ENCODE results near the gene CTAG1B. TPM values are rescaled to one million over a fixed set of nuclear protein-coding genes. Genes with fewer than 3 reads are reported as not detected.
"Not testable (repeated sequence)": the region's sequence is repeated elsewhere in the genome, so short reads cannot be mapped to it uniquely, and the experiment has no call there.

CTAG1B gene
- polyA plus RNA-seq, 1 donor: not detected

DNA sequence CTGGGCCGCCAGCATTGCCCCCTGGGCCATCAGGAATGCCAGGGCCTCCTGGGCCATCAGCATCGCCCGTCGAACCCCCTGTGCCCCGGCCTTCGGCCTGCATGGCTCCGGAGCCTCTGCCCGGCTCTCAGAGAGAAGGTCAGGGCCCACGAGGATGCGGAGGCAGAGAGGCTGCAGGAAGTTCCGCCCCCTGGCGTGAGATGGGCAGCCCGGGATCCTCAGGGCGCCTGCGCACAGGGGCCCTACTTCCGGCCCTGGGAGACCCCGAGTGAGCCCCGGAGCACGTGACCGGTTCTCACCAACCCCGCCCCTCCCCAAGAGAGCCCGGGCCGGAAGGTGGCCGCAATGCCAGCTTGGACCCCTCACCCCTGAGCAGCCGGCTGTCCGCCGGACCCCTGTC is 34.3 kb upstream of the CTAG1B start, which contains the start of gene CTAG2:
CTAG2 (minus strand) TSS at position 167 of the 400 bp plus-strand sequence; CDS start at position 103, 64 bp downstream.
- not testable (repeated sequence) for H3K4me1 ChIP-seq (ENCODE audit: control insufficient read depth, insufficient read depth, low read length); H3K27ac ChIP-seq (ENCODE audit: low read length); H3K9me3 ChIP-seq (ENCODE audit: control insufficient read depth, low read depth, low read length); H3K4me3 ChIP-seq (ENCODE audit: low read length); H3K36me3 ChIP-seq (ENCODE audit: control insufficient read depth, insufficient read depth, low read length); DNase-seq; H3K27me3 ChIP-seq (ENCODE audit: control insufficient read depth, insufficient read depth, low read length)
- no CpG with 5 or more reads among the region's 27 CpGs for WGBS (ENCODE audit: insufficient coverage, low lambda C conversion rate)

DNA sequence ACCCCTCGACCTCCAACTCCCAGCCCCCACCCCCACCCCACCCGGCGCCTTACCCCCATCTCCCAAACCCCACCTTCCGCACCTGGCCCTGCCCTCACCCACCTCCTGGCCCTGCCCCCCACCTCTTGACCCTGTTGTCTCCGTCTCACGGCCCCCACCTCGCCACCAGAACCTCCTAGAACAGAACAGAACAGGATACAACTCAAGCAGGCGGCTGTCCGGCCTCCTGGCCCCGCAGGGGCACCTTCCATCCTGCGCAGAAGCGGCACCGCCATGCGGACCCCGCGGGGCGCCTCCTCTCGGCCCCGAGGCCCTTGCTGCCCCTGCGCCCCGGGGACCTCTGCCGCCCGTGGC is 33.9 kb upstream of the CTAG1B start:
- Histone ChIP-seq H3K4me3 (ENCODE audit: low read length) (no peak overlapping the region), H3K9me3 (ENCODE audit: control insufficient read depth, low read depth, low read length) (no peaks in the 10 kb centered on the region), H3K4me1 (ENCODE audit: control insufficient read depth, insufficient read depth, low read length) (no peaks in the 10 kb centered on the region), H3K27me3 (ENCODE audit: control insufficient read depth, insufficient read depth, low read length) (no peaks in the 10 kb centered on the region), H3K27ac (ENCODE audit: low read length) (no peak overlapping the region), H3K36me3 (ENCODE audit: control insufficient read depth, insufficient read depth, low read length) (no peaks in the 10 kb centered on the region)
- no peak for DNase-seq
- no CpG with 5 or more reads among the region's 23 CpGs for WGBS (ENCODE audit: insufficient coverage, low lambda C conversion rate)

DNA sequence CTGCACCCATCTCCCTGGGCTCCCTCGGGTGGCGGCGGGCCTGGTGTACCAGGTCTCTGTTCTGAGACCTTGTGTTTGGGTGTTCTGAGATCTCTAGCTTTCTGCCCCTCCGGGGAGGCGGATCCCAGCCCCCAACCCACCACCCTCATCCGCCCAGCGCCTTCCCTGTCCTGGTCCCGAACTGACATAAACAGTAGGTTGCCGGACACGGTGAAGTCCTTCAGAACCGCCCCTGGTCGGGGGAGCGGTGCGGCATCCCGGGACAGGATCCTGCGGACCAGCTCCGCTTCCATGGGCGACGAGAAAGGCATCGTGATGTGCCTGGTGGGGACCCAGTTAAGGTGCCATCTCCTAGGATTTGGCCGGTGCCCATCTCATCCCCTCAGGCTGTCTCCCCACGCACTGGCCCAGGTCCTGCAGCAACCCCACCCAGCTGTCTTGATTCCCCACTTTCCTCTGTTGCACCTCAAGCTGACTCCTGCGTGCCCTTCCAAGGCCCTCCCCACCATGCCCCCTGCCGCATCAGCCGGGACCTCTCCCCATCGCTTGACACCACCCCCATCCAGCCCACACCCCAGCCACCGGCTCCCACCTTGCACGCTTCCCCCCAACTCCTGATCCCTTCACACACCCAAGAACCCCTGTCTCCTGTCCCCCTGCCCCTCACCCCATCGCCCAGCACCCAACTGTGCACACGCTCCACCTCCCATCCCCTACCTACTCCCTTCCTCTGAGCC is 33.4 kb upstream of the CTAG1B start:
- Histone ChIP-seq H3K4me1 (ENCODE audit: control insufficient read depth, insufficient read depth, low read length) (no peaks in the 10 kb centered on the region), H3K27ac (ENCODE audit: low read length) (no peak overlapping the region), H3K4me3 (ENCODE audit: low read length) (no peak overlapping the region), H3K36me3 (ENCODE audit: control insufficient read depth, insufficient read depth, low read length) (no peaks in the 10 kb centered on the region), H3K9me3 (ENCODE audit: control insufficient read depth, low read depth, low read length) (no peaks in the 10 kb centered on the region), H3K27me3 (ENCODE audit: control insufficient read depth, insufficient read depth, low read length) (no peaks in the 10 kb centered on the region)
- WGBS (ENCODE audit: insufficient coverage, low lambda C conversion rate): no CpG with 5 or more reads among the region's 30 CpGs
- no peak for DNase-seq

DNA sequence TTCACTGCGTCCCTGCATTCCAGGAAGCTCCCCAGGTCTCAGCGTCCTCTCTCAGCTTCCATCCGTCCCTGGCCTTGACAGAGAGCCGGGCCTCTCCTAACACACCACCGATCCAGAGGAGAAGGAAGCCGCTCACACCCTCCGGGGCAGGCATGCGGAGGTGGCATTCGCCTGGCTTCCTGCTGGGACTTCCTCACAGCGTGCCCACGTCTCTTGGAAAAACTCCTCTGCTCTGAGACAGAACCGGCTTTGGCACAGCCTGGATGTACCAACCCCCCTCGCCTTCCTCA is 31.1 kb upstream of the CTAG1B start:
- Histone ChIP-seq H3K9me3 (ENCODE audit: control insufficient read depth, low read depth, low read length) (no peaks in the 10 kb centered on the region), H3K27ac (ENCODE audit: low read length) (no peak overlapping the region), H3K36me3 (ENCODE audit: control insufficient read depth, insufficient read depth, low read length) (no peaks in the 10 kb centered on the region), H3K4me3 (ENCODE audit: low read length) (no peak overlapping the region), H3K27me3 (ENCODE audit: control insufficient read depth, insufficient read depth, low read length) (no peaks in the 10 kb centered on the region), H3K4me1 (ENCODE audit: control insufficient read depth, insufficient read depth, low read length) (no peaks in the 10 kb centered on the region)
- no peak for DNase-seq
- no CpG with 5 or more reads among the region's 13 CpGs for WGBS (ENCODE audit: insufficient coverage, low lambda C conversion rate)

DNA sequence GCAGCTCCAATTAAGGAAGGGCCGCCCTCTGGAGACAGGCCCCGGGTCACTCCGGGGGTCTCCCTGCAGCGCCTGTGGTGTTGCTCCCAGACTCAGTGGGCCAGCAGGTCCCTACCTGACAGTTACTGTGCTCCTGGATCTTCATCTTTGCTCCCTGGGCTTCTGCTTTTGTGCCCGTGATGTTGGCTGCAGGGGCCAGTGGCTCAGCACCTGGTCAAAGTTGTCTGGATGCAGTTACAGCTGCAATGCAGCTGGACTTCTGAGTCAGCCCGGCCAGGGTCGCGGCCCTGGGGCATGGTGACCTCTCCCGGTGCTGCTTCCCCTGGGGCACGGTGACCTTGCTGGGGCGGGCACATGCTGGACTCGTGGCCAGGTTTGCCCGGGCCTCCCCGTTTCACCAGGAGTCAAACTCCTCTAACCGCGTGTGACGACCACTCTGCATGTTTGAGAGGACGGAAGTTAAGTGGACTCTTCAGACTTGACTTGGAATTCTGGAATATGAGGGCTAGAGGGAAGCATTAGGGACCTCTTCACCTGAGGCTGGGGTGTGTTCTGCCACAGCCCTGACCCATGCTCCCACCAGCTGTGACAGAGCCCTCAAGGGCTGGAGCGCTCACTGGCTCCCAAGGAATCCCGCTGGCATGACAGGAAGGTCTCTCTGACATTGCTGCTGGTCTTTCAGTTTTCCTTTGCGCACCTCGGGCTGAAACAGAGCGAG is 30.6 kb upstream of the CTAG1B start:
- H3K4me3 ChIP-seq (ENCODE audit: low read length): no peak overlapping the region
- H3K4me1 ChIP-seq (ENCODE audit: control insufficient read depth, insufficient read depth, low read length): no peaks in the 10 kb centered on the region
- no peak for DNase-seq
- H3K36me3 ChIP-seq (ENCODE audit: control insufficient read depth, insufficient read depth, low read length): no peaks in the 10 kb centered on the region
- no CpG with 5 or more reads among the region's 23 CpGs for WGBS (ENCODE audit: insufficient coverage, low lambda C conversion rate)
- no peaks in the 10 kb centered on the region for H3K27me3 ChIP-seq (ENCODE audit: control insufficient read depth, insufficient read depth, low read length)
- no peaks in the 10 kb centered on the region for H3K9me3 ChIP-seq (ENCODE audit: control insufficient read depth, low read depth, low read length)
- no peak overlapping the region for H3K27ac ChIP-seq (ENCODE audit: low read length)

DNA sequence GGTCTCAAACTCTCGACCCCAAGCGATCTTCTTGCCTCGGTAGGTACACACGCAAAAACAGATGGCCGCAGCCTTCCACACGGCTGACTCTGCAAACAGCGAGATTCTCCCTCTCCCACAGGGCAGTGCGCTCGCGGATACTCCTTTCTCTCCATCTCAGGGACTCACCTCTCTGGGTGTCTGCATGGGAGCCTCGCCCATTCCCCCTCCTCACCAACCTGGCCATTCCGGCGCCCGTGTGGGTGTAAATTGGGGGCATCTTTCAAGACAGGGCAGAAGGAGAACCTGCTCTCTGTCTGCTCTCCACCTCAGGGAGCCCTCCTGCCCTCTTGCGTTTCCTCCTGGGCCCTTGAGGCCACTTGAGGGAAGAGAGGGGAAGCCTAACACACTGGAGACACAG is 29.8 kb upstream of the CTAG1B start:
- no peak overlapping the region for H3K27ac ChIP-seq (ENCODE audit: low read length)
- no peak overlapping the region for H3K4me3 ChIP-seq (ENCODE audit: low read length)
- no peaks in the 10 kb centered on the region for H3K9me3 ChIP-seq (ENCODE audit: control insufficient read depth, low read depth, low read length)
- WGBS (ENCODE audit: insufficient coverage, low lambda C conversion rate): no CpG with 5 or more reads among the region's 15 CpGs
- H3K36me3 ChIP-seq (ENCODE audit: control insufficient read depth, insufficient read depth, low read length): no peaks in the 10 kb centered on the region
- H3K27me3 ChIP-seq (ENCODE audit: control insufficient read depth, insufficient read depth, low read length): no peaks in the 10 kb centered on the region
- no peak for DNase-seq
- H3K4me1 ChIP-seq (ENCODE audit: control insufficient read depth, insufficient read depth, low read length): no peaks in the 10 kb centered on the region

DNA sequence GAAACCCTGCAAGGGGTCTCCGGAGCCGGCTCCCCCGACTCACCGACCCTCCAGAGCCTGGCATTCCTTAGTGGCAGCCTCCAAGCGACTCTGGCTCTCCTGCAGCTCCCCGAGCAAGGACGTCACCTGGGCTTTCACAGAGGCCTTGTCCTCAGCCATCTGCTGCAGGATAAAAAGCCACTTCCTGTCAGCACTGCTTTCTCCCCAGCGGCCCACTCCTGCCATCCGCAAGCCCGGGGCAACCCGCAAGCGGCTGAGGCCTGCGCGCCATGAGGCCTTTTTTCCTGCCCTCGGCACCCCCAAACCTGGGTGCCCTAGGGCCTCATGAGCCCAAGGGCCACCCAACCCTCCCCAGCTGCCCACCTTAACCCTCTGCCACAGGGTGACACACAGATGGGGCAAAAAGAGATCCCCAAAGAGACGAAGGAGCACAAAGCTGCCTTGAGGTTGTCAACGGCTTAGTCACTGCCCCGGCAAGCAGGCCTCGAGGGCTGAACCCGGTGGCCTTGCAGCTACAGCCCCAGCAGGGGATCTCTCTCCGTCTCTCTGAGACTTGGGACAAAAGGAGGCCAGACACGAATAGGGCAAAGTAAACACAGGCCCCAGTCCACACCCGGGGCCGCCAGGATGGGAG is 26.8 kb upstream of the CTAG1B start:
- not testable (repeated sequence) for H3K4me3 ChIP-seq (ENCODE audit: low read length); H3K4me1 ChIP-seq (ENCODE audit: control insufficient read depth, insufficient read depth, low read length); H3K27ac ChIP-seq (ENCODE audit: low read length); H3K9me3 ChIP-seq (ENCODE audit: control insufficient read depth, low read depth, low read length); DNase-seq; H3K27me3 ChIP-seq (ENCODE audit: control insufficient read depth, insufficient read depth, low read length); H3K36me3 ChIP-seq (ENCODE audit: control insufficient read depth, insufficient read depth, low read length)
- no CpG with 5 or more reads among the region's 24 CpGs for WGBS (ENCODE audit: insufficient coverage, low lambda C conversion rate)

DNA sequence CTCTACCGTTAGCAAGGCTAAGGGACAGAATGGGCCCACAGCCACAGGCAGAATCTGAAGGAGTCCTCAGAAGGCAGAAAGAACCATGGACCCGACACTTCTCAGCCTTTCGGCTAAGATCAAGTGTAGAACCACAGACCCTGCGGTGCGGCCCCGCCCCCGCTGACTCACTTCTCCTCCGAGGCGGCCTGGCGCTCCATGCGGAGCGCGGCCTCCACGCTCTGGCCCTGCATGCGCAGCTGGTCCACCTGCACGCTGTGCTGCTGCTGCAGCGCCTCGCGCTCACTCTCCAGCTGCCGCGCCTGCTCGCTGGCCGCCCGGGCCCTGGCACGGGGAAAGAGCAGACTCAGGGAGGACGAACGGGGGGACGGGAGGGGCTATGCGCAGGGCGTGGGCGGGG is 24.6 kb upstream of the CTAG1B start:
- not testable (repeated sequence) for H3K27ac ChIP-seq (ENCODE audit: low read length); H3K4me3 ChIP-seq (ENCODE audit: low read length); H3K27me3 ChIP-seq (ENCODE audit: control insufficient read depth, insufficient read depth, low read length); H3K36me3 ChIP-seq (ENCODE audit: control insufficient read depth, insufficient read depth, low read length); H3K9me3 ChIP-seq (ENCODE audit: control insufficient read depth, low read depth, low read length); H3K4me1 ChIP-seq (ENCODE audit: control insufficient read depth, insufficient read depth, low read length); DNase-seq
- no CpG with 5 or more reads among the region's 31 CpGs for WGBS (ENCODE audit: insufficient coverage, low lambda C conversion rate)

DNA sequence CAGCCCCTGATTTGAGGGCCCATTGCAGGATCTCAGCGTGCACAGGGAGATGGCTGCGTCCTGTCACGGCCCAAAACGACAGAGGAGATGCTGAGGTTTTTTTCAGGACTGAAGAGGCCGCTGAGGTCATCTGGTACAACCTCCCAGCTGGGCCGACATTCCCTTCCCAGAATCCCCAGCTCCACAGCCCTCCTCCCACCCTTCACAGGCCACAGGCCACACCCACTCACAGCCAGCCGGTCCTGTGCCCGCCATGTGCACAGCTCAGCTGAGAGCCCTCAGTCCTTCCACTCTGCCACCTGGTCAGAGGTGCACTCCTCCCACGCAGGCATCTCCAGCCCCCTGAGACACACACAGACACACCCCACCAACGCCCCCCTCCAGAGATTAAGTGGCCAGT is 22.7 kb upstream of the CTAG1B start:
- H3K4me1 ChIP-seq (ENCODE audit: control insufficient read depth, insufficient read depth, low read length); H3K4me3 ChIP-seq (ENCODE audit: low read length); H3K36me3 ChIP-seq (ENCODE audit: control insufficient read depth, insufficient read depth, low read length); H3K27ac ChIP-seq (ENCODE audit: low read length); H3K27me3 ChIP-seq (ENCODE audit: control insufficient read depth, insufficient read depth, low read length); H3K9me3 ChIP-seq (ENCODE audit: control insufficient read depth, low read depth, low read length); DNase-seq: not testable (repeated sequence)
- no CpG with 5 or more reads among the region's 10 CpGs for WGBS (ENCODE audit: insufficient coverage, low lambda C conversion rate)

DNA sequence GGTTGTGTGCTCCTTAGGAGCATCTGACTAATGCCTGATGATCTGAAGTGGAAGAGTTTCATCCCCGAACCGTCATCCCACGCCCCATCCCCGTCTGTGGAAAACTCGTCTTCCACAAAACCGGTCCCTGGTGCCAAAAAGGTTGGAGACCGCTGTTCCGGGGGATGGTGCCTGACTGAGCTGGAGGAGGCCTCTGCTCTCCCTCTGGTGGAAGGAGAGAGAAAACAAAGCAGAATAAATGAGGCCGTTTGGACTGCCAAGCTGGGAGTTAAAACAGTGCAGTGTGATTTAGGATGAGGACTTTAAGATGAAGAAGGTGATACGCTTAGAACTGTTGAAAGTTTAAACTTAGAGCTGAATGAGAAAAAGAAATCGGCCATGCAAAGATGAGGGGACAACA is 14.6 kb upstream of the CTAG1B start:
- no CpG with 5 or more reads among the region's 11 CpGs for WGBS (ENCODE audit: insufficient coverage, low lambda C conversion rate)

More for the DNA sequence above, 14.6 kb upstream of the CTAG1B start:
- H3K4me3 ChIP-seq (ENCODE audit: low read length); H3K9me3 ChIP-seq (ENCODE audit: control insufficient read depth, low read depth, low read length); DNase-seq; H3K4me1 ChIP-seq (ENCODE audit: control insufficient read depth, insufficient read depth, low read length); H3K36me3 ChIP-seq (ENCODE audit: control insufficient read depth, insufficient read depth, low read length); H3K27me3 ChIP-seq (ENCODE audit: control insufficient read depth, insufficient read depth, low read length); H3K27ac ChIP-seq (ENCODE audit: low read length): not testable (repeated sequence)
